H1 (cell line): ENCODE measurements around the gene KLHL18. TPM values are rescaled to one million over a fixed set of nuclear protein-coding genes. Genes with fewer than 3 reads are reported as not detected.
"Not testable (repeated sequence)": the region's sequence is repeated elsewhere in the genome, so short reads cannot be mapped to it uniquely, and the experiment has no call there.

ENCODE experiments used
- CTCF ChIA-PET: fragments of 300-600 bp; sonication (Branson Sonifier 250); formaldehyde crosslinking; loops from one replicate; lab custom pipeline; 2021; ENCODE audit not compliant: partially characterized antibody; lab: Charles Lee
- POLR2A ChIA-PET: fragments of 300-600 bp; sonication (Branson Sonifier 250); formaldehyde crosslinking; loops from one replicate; lab custom pipeline; 2021; ENCODE audit warnings: inconsistent platforms; ENCODE audit not compliant: partially characterized antibody; lab: Charles Lee
- DNase-seq, 2 experiments: peaks; one replicate each; pipeline versions ENCODE4 v3.0.0 to v3.0.0-alpha.2; 2010 to 2022; ENCODE audit warnings: low spot score in 2 of 2, low read depth in 1 of 2, mixed read lengths in 1 of 2
- FAIRE-seq: peaks from 2 replicates; lab custom pipeline; 2011; peaks lifted over from hg19 to GRCh38; lab: Jason Lieb, UNC
- H2AFZ ChIP-seq: 2 replicates; pipeline ENCODE4 v1.8.1; 2012; ENCODE audit warnings: low read length, inconsistent platforms
- H2AK5ac ChIP-seq: 2 replicates; pipeline ENCODE4 v1.6.1; 2013; ENCODE audit warnings: low read depth, low read length
- H2BK120ac ChIP-seq: replicated peaks from 2 replicates; pipeline ENCODE3; 2013; ENCODE audit warnings: low read depth, low read length, inconsistent platforms
- H2BK12ac ChIP-seq: 2 replicates; pipeline ENCODE4 v1.6.1; 2013; ENCODE audit warnings: low read depth, low read length
- H2BK15ac ChIP-seq: 2 replicates; pipeline ENCODE4 v1.6.1; 2013; ENCODE audit warnings: low read length
- H2BK20ac ChIP-seq: 2 replicates; pipeline ENCODE4 v1.6.1; 2013; ENCODE audit warnings: low read length
- H2BK5ac ChIP-seq: 2 replicates; pipeline ENCODE4 v1.6.1; 2013; ENCODE audit warnings: low read depth, low read length
- H3K14ac ChIP-seq: 2 replicates; pipeline ENCODE4 v1.6.1; 2013; ENCODE audit warnings: inconsistent platforms; ENCODE audit not compliant: insufficient read length
- H3K18ac ChIP-seq: 2 replicates; pipeline ENCODE4 v1.6.1; 2013; ENCODE audit warnings: low read length; ENCODE audit errors: extremely low read depth
- H3K23ac ChIP-seq: 2 replicates; pipeline ENCODE4 v1.6.1; 2013; ENCODE audit warnings: inconsistent platforms; ENCODE audit not compliant: insufficient read length
- H3K23me2 ChIP-seq: 2 replicates; pipeline ENCODE4 v1.6.1; 2013; ENCODE audit warnings: low read depth, low read length
- H3K27ac ChIP-seq: 2 replicates; pipeline ENCODE4 v1.6.1; 2011; ENCODE audit warnings: low read depth, low read length, inconsistent platforms
- H3K27me3 ChIP-seq, 4 experiments: replicated peaks in 1 of 4; 1 replicate in 1 of 4; 2 replicates in 3 of 4; pipeline versions ENCODE4 v1.6.1 to v1.8.1; 2011 to 2013; ENCODE audit warnings: low read length in 3 of 4, mild to moderate bottlenecking in 3 of 4, inconsistent platforms in 2 of 4, mixed read lengths in 2 of 4, moderate library complexity in 1 of 4; ENCODE audit not compliant: control insufficient read depth in 3 of 4, insufficient read depth in 3 of 4; ENCODE audit errors: extremely low read depth in 1 of 4
- H3K36me3 ChIP-seq, 4 experiments: 2 replicates each; pipeline versions ENCODE4 v1.6.1 to v1.8.1; 2011 to 2013; ENCODE audit warnings: mild to moderate bottlenecking in 4 of 4, low read length in 3 of 4, moderate library complexity in 2 of 4, control low read depth in 1 of 4, inconsistent platforms in 1 of 4; ENCODE audit not compliant: insufficient read depth in 4 of 4, control insufficient read depth in 2 of 4
- H3K4ac ChIP-seq: replicated peaks from 2 replicates; pipeline ENCODE3; 2013; ENCODE audit warnings: low read length, low read depth, mixed read lengths, inconsistent platforms; ENCODE audit not compliant: insufficient read length
- H3K4me1 ChIP-seq, 4 experiments: replicated peaks in 1 of 4; 1 replicate in 1 of 4; 2 replicates in 3 of 4; pipeline versions ENCODE4 v1.6.1 to v1.8.1; 2011 to 2013; ENCODE audit warnings: low read length in 3 of 4, inconsistent platforms in 2 of 4, mixed read lengths in 1 of 4; ENCODE audit not compliant: insufficient read depth in 4 of 4, control insufficient read depth in 3 of 4
- H3K4me2 ChIP-seq, 2 experiments: 2 replicates each; pipeline versions ENCODE4 v1.6.1 to v1.8.1; 2011 to 2013; ENCODE audit warnings: low read depth in 2 of 2, low read length in 2 of 2, control low read depth in 1 of 2, inconsistent platforms in 1 of 2, mild to moderate bottlenecking in 1 of 2; ENCODE audit not compliant: insufficient read depth in 1 of 2
- H3K4me3 ChIP-seq, 4 experiments: fragments of 200-600, 300-600 bp in 1 of 4; sonication (generic), shearing (Covaris generic), sonication (Bioruptor Twin) in 1 of 4; 2 replicates each; pipeline versions ENCODE4 v1.5.1 to v1.8.1; 2011 to 2016; ENCODE audit warnings: low read length in 4 of 4, low read depth in 3 of 4, control low read depth in 2 of 4, inconsistent platforms in 2 of 4, mild to moderate bottlenecking in 2 of 4, mixed read lengths in 1 of 4, moderate library complexity in 1 of 4; ENCODE audit not compliant: insufficient read depth in 2 of 4; ENCODE audit errors: extremely low read depth in 1 of 4
- H3K56ac ChIP-seq: replicated peaks from 2 replicates; pipeline ENCODE3; 2013; ENCODE audit warnings: low read depth, mild to moderate bottlenecking, mixed read lengths, low read length, inconsistent platforms; ENCODE audit not compliant: insufficient read length
- H3K79me1 ChIP-seq: 2 replicates; pipeline ENCODE4 v1.6.1; 2013; ENCODE audit warnings: low read depth, low read length, control low read depth
- H3K79me2 ChIP-seq, 2 experiments: 2 replicates each; pipeline versions ENCODE4 v1.6.1 to v1.8.1; 2012 to 2013; ENCODE audit warnings: low read length in 2 of 2, mild to moderate bottlenecking in 2 of 2, inconsistent platforms in 1 of 2; ENCODE audit not compliant: insufficient read depth in 2 of 2, control insufficient read depth in 1 of 2
- H3K9ac ChIP-seq, 4 experiments: replicated peaks in 1 of 4; 1 replicate in 1 of 4; 2 replicates in 3 of 4; pipeline versions ENCODE4 v1.6.1 to v1.8.1; 2011 to 2013; ENCODE audit warnings: low read depth in 3 of 4, low read length in 3 of 4, control low read depth in 2 of 4, mild to moderate bottlenecking in 2 of 4, moderate library complexity in 2 of 4, inconsistent platforms in 1 of 4; ENCODE audit errors: extremely low read depth in 1 of 4
- H3K9me3 ChIP-seq, 2 experiments: 2 replicates each; pipeline versions ENCODE4 v1.6.1 to v1.8.1; 2012 to 2013; ENCODE audit warnings: mild to moderate bottlenecking in 2 of 2, moderate library complexity in 2 of 2, control low read depth in 1 of 2, inconsistent platforms in 1 of 2, low read depth in 1 of 2, low read length in 1 of 2, mixed read lengths in 1 of 2; ENCODE audit not compliant: insufficient read depth in 2 of 2
- H4K20me1 ChIP-seq, 2 experiments: replicated peaks in 1 of 2; 2 replicates each; pipeline versions ENCODE3 to v1.8.1; 2011 to 2013; ENCODE audit warnings: inconsistent platforms in 2 of 2, low read length in 2 of 2, mild to moderate bottlenecking in 1 of 2; ENCODE audit not compliant: insufficient read depth in 2 of 2, control insufficient read depth in 1 of 2
- H4K5ac ChIP-seq: 2 replicates; pipeline ENCODE4 v1.6.1; 2013; ENCODE audit warnings: low read length, low read depth, mixed read lengths, inconsistent platforms; ENCODE audit not compliant: insufficient read length
- H4K8ac ChIP-seq: 2 replicates; pipeline ENCODE4 v1.8.0; 2013; ENCODE audit warnings: mild to moderate bottlenecking, moderate library complexity, low read length, inconsistent platforms; ENCODE audit not compliant: insufficient read depth; ENCODE audit errors: extremely low read depth
- H4K91ac ChIP-seq: replicated peaks from 2 replicates; pipeline ENCODE3; 2013; ENCODE audit warnings: low read length, mixed read lengths, inconsistent platforms; ENCODE audit not compliant: insufficient read length
- CBX8 ChIP-seq: fragments of 300-800, 300-1000 bp; sonication (generic); IDR thresholded peaks from 2 replicates; pipeline ENCODE4 v1.7.1; 2016; ENCODE audit warnings: low read depth, low read length, borderline replicate concordance
- WGBS, 2 experiments: shearing (Covaris generic) in 1 of 2; methylation state at CpG; one replicate each; pipeline versions ENCODE4 v1.1.6 to v1.1.7; 2013 to 2015; ENCODE audit warnings: low lambda C conversion rate in 2 of 2, mixed read lengths in 2 of 2, inconsistent platforms in 1 of 2, low coverage in 1 of 2, missing lambda C conversion rate in 1 of 2; ENCODE audit not compliant: insufficient replicate concordance in 2 of 2, insufficient coverage in 1 of 2, insufficient read length in 1 of 2; ENCODE audit errors: extremely low coverage in 1 of 2, missing lambda C conversion rate in 1 of 2; 5-methylcytosine and 5-hydroxymethylcytosine counted together
- polyA plus RNA-seq, 7 experiments: library from polyadenylated mRNA; depleted of rRNA in 3 of 7; stranded (reverse) in 5 of 7; unstranded in 2 of 7; fragments of >200 nt in 5 of 7; fragments of 200-250 nt in 2 of 7; gene quantifications; 1 replicate in 5 of 7; 2 replicates in 1 of 7; 4 replicates in 1 of 7; pipeline versions ENCODE4 v1.2.1 to v1.2.3, GENCODE V29; 2011 to 2013; ENCODE audit warnings: missing spikeins in 2 of 7, mixed read lengths in 2 of 7
- total RNA-seq: library from RNA; stranded (reverse); fragmentation: NEBNext Ultra II Directional; extraction: Animal tissue kit (Norgen Biotek cat#: 25700); gene quantifications from 2 replicates; pipeline ENCODE4 v1.2.1, GENCODE V29; 2021

The KLHL18 gene
- total and polyA plus RNA-seq, 2 of the 8 experiments (the other 6 are each of a cell fraction or from before 2014, with no cell fraction given), result 19.9 to 31.7 TPM

DNA sequence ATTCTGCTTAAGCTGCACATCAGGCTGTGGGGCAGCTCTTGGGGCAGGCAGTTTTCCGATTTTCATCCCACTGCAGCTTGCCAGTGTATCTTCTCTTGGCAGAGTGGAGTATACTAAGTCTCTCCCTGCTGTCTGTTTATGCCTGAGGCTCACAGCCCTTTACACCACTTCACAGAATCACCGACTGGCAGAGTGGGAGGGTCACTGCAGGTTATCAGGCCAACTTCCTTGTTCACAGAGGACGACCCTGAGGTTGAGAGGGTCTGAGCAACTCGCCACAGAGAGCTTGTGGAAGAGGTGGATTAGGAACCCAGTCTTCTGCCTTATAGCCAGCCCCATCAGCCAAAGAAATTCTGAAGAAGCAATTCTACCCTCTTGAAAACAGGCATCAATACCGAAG lies 31.1 kb upstream of the KLHL18 start:
- no peaks in the 10 kb centered on the region for H3K27me3 ChIP-seq
- H2BK5ac ChIP-seq, result no peak overlapping the region
- H4K8ac ChIP-seq, result no peak overlapping the region
- H3K4ac ChIP-seq, result no peak overlapping the region
- POLR2A ChIA-PET, result interaction anchor here (1.0 to 1.2 kb wide), 2 partner anchors 22 to 87 kb away, joined by 3 read pairs; no protein-coding TSS in a partner anchor
- H3K79me1 ChIP-seq, result no peaks in the 10 kb centered on the region
- no peak overlapping the region for H2BK12ac ChIP-seq
- no peak overlapping the region for H3K23ac ChIP-seq
- H3K4me1 ChIP-seq, result no peaks in the 10 kb centered on the region; a peak in 1 of 7 replicates
- no peak overlapping the region for H3K4me2 ChIP-seq
- H2BK20ac ChIP-seq, result no peak overlapping the region
- TF ChIP-seq CBX8, result no peak
- TF ChIP-seq, all 59 proteins: peak for 0
- no peak overlapping the region for H2AFZ ChIP-seq
- FAIRE-seq (no peak), DNase-seq (no peak)
- peak overlapping the region; percentile 25 for H4K91ac ChIP-seq
- CTCF ChIA-PET, result interaction anchor here (0.7 to 5.9 kb wide), 15 partner anchors 10 to 169 kb away, joined by 3 to 59 read pairs (median 4); no protein-coding TSS in a partner anchor
- H3K9ac ChIP-seq, result no peak overlapping the region
- H4K5ac ChIP-seq, result no peak overlapping the region
- no peaks in the 10 kb centered on the region for H4K20me1 ChIP-seq
- H2BK15ac ChIP-seq, result no peak overlapping the region
- H3K23me2 ChIP-seq, result no peaks in the 10 kb centered on the region; the same call in 1 of the 2 replicates
- no peaks in the 10 kb centered on the region for H3K79me2 ChIP-seq
- no peak overlapping the region for H2AK5ac ChIP-seq
- 77% methylated on average over 5 of the region's 5 CpGs; no CpG with 5 or more reads in 1 of the 2 experiments for WGBS, 2 experiments
- H3K56ac ChIP-seq, result peak overlapping the region; percentile 46
- H3K36me3 ChIP-seq, result no peaks in the 10 kb centered on the region
- no peak overlapping the region for H3K4me3 ChIP-seq
- no peak overlapping the region for H3K14ac ChIP-seq
- peak overlapping the region; percentile 55 for H2BK120ac ChIP-seq
- no peak overlapping the region for H3K27ac ChIP-seq
- H3K18ac ChIP-seq, result no peak overlapping the region
- H3K9me3 ChIP-seq, result no peaks in the 10 kb centered on the region

- H3K14ac ChIP-seq, H3K79me1 ChIP-seq, FAIRE-seq, H3K23me2 ChIP-seq, H3K18ac ChIP-seq, H2BK20ac ChIP-seq, H2BK12ac ChIP-seq, H3K27me3 ChIP-seq, H2BK120ac ChIP-seq, POLR2A ChIA-PET, H3K23ac ChIP-seq, H3K27ac ChIP-seq, H4K91ac ChIP-seq, H3K56ac ChIP-seq, DNase-seq, H3K4me2 ChIP-seq, H4K5ac ChIP-seq, H3K4me3 ChIP-seq, H4K8ac ChIP-seq, H3K4ac ChIP-seq, H4K20me1 ChIP-seq, H3K9ac ChIP-seq, H2BK15ac ChIP-seq, H3K9me3 ChIP-seq, H3K79me2 ChIP-seq, H2AK5ac ChIP-seq, H3K36me3 ChIP-seq, CTCF ChIA-PET, H2BK5ac ChIP-seq, H2AFZ ChIP-seq: not testable (repeated sequence)
- peaks cover 0 to 10% (median 5%) of the 10 kb centered on the region in 4 experiments; a peak in 6 of 7 replicates for H3K4me1 ChIP-seq
- 100% methylated on average over 2 of the region's 25 CpGs; no CpG with 5 or more reads in 1 of the 2 experiments for whole genome bisulfite sequencing, 2 experiments
Observed at GRCh38 chr3:47256331-47256730, 26.4 kb upstream of the KLHL18 start.
